Upper lobe of right lung (tissue), 1 donor: ENCODE data around the gene PRKAG3. TPM values are rescaled to one million over a fixed set of nuclear protein-coding genes. Genes with fewer than 3 reads are reported as not detected.

Experiments
- ATAC-seq: fragments of 200-7000 bp; cut with Tn5 transposase; one replicate; pipeline ENCODE4 v1.9.1; 2020; ENCODE audit warnings: mild to moderate bottlenecking, moderate library complexity
- DNase-seq: peaks from one replicate; pipeline ENCODE4 v3.0.0-alpha.2; 2020
- H3K27ac ChIP-seq: fragments of 200-600 bp; one replicate; pipeline ENCODE4 v1.8.0; 2022
- H3K27me3 ChIP-seq: fragments of 200-600 bp; one replicate; pipeline ENCODE4 v1.8.0; 2022; ENCODE audit warnings: mild to moderate bottlenecking
- H3K36me3 ChIP-seq: fragments of 200-600 bp; one replicate; pipeline ENCODE4 v1.8.0; 2022
- H3K4me1 ChIP-seq: fragments of 200-600 bp; one replicate; pipeline ENCODE4 v1.8.0; 2022
- H3K4me3 ChIP-seq: fragments of 200-600 bp; one replicate; pipeline ENCODE4 v1.8.0; 2022; ENCODE audit warnings: mild to moderate bottlenecking
- H3K9me3 ChIP-seq: fragments of 200-600 bp; one replicate; pipeline ENCODE4 v1.8.0; 2022
- intact Hi-C: fragments of 100-400 bp; cut with DNase I; formaldehyde crosslinking; loops from one replicate; pipeline ENCODE4 v1.11.0; 2022
- long read RNA-seq: library from polyadenylated mRNA; unstranded; transcript quantifications from one replicate; pipeline ENCODE4 v2.0.0, GENCODE V29; 2021
- total RNA-seq: library from RNA; stranded (reverse); fragmentation: NEBNext Ultra II Directional; extraction: Animal tissue kit (Norgen Biotek cat#: 25700); gene quantifications from one replicate; pipeline ENCODE4 v1.2.1, GENCODE V29; 2021
- TF ChIP-seq, protein P1 (sequence below): fragments of 200-600 bp; IDR thresholded peaks from one replicate; pipeline ENCODE4 v1.8.0; 2022; ENCODE audit warnings: antibody characterized with exemption
- donor health status: DM: no; HTN: yes; CAD: no; lungs with severe emphysema.

Gene PRKAG3
- total RNA-seq, result not detected
- long read RNA-seq, result 0 reads

DNA sequence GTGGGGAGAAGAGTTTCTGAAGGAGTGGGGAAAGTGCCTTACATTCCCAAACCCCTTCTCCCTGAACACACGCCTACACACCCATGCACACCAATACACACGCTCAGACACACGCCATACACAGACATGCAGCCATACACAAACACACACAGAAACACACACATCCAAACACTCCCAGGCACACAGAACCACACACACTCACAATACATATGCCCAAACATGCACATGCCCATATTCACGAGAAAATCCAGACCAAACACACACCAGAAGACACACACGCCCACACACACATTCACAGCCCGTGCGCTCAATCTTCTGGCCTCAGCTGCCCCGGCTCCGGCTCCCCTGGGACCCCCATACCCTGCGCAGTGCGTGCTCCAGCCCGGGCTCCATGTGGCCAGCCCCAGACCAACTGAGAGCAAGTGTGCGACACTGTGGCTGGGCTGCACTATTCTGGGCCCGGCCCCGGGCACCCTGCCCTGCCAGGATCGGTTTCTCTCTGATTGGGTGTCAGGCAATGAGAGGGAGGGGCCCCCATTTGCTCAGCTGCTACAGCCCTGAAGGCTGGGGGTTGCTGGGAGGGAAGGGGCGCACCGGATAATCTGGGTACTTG lies at the start of gene PRKAG3:
PRKAG3 (minus strand) TSS at position 426 of the 613 bp plus-strand sequence.
- ATAC-seq (no peak), DNase-seq (no peak)
- no peak within 1 kb of the TSS for H3K27ac ChIP-seq
- no peaks in the 10 kb centered on the region for H3K9me3 ChIP-seq
- H3K36me3 ChIP-seq, result no peaks in the 10 kb centered on the region
- H3K4me1 ChIP-seq, result no peaks in the 10 kb centered on the region
- no peak within 1 kb of the TSS for H3K4me3 ChIP-seq
- no peaks in the 10 kb centered on the region for H3K27me3 ChIP-seq
- TF ChIP-seq, protein P1, sequence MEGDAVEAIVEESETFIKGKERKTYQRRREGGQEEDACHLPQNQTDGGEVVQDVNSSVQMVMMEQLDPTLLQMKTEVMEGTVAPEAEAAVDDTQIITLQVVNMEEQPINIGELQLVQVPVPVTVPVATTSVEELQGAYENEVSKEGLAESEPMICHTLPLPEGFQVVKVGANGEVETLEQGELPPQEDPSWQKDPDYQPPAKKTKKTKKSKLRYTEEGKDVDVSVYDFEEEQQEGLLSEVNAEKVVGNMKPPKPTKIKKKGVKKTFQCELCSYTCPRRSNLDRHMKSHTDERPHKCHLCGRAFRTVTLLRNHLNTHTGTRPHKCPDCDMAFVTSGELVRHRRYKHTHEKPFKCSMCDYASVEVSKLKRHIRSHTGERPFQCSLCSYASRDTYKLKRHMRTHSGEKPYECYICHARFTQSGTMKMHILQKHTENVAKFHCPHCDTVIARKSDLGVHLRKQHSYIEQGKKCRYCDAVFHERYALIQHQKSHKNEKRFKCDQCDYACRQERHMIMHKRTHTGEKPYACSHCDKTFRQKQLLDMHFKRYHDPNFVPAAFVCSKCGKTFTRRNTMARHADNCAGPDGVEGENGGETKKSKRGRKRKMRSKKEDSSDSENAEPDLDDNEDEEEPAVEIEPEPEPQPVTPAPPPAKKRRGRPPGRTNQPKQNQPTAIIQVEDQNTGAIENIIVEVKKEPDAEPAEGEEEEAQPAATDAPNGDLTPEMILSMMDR, result no peak
- intact Hi-C loops, result no loop called here

DNA sequence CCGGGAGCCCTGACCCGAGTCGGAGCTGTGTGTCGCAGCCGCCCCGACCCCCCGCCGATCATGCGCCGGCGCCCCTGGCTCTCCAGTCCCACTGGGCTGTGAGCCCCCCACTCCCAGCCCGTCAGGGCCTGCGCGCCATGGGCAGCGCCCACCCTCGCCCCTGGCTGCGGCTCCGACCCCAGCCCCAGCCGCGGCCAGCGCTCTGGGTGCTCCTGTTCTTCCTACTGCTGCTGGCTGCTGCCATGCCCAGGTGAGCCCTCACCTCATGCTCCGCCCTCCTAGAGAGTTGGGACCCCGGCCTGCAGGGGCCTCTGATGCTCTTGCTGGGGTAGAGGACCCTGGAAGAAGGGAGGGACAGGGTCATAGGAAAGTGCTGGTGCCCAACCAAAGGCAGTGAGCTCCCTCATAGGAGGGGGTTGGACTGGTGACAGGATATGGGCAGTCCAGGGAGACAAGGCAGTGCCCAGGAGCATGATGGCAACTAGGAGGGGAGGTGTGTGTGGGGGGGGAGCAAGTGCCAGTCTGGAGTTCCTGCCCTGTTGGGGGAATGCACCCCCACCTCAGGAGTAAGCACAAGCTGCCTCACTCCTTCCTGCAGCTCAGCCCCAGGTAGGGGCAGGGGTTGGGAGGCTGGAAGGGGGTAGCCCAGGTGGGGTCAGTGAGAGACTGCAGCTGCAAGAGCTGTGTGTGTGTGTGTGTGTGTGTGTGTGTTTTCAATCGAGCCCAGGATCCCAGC lies 49.4 kb upstream of the PRKAG3 start:
- Histone ChIP-seq H3K27me3 (peaks cover 66% of the 10 kb centered on the region), H3K27ac (no peak overlapping the region), H3K4me3 (peak overlapping the region; percentile 30), H3K36me3 (no peaks in the 10 kb centered on the region), H3K9me3 (no peaks in the 10 kb centered on the region), H3K4me1 (peaks cover 12% of the 10 kb centered on the region)
- TF ChIP-seq, protein P1, result no peak
- ATAC-seq (no peak), DNase-seq (no peak)
- intact Hi-C loops, result no loop called here

DNA sequence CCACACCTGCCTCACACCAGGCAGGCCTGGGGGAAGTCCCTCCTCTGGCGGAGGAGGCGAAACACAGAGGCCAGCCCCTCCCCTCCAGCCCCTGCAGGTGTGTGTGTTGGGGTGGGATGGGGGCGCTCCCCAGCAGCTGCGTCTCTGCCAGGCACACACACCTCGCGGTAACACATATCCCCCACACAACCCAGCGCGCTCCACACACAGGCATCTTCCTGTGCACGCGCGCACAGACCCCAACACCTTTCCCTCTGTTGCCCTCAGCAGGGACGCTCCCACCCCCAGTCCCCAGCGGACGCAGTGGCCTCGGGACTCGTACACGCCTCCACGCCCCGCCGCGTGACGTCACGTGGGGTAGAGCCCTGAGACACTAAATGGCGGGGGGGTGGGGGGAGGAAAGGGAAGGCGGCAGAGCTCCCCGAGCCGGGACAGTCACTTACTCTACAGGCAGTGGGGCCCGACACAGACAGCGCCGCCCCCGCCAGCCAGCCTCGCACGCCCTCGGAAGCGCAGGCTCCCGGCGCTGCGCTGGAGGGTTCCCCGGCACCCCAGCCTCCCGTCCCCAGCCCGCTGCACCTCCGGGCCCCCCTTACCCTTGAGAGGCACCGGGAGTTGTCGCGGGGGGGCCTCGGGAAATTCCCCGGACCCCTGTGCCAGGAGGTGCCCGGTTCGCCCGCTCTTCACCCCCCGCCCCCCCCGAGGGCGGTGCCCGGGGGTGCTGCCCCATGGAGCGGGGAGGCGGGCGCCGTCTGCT lies 48.7 kb upstream of the PRKAG3 start, which contains the start of gene WNT10A:
WNT10A (plus strand) TSS at position 751 of the 757 bp plus-strand sequence. CDS start 144 bp downstream, outside the sequence.
- Histone ChIP-seq H3K27ac (no peak within 1 kb of the TSS), H3K4me1 (peaks cover 12% of the 10 kb centered on the region), H3K36me3 (no peaks in the 10 kb centered on the region), H3K4me3 (peak within 1 kb of the TSS; percentile 30), H3K9me3 (no peaks in the 10 kb centered on the region), H3K27me3 (peaks cover 74% of the 10 kb centered on the region)
- DNase-seq (peak; percentile 73), ATAC-seq (peak; percentile 11)
- TF ChIP-seq, protein P1, result no peak
- intact Hi-C loops, result no loop called here

DNA sequence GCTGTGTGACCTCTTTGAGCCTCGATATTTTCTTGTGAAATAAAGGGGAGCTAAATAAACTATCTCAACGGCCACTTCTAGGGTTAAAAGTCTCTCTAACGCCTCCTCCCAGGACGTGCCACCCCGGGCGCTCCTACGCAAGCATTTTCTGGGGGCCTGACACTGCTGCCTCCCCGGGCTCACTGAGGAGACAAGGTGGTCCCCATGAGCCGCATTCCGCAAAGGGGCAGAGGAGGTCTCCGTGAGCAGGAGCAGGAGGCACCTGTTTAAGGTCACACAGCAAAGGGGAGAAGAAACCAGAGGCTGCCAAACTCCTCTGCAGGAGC lies 48.1 kb upstream of the PRKAG3 start:
- intact Hi-C loops, result no loop called here
- TF ChIP-seq, protein P1, result no peak
- no peak overlapping the region for H3K27ac ChIP-seq
- DNase-seq, result no peak
- H3K27me3 ChIP-seq, result peaks cover 78% of the 10 kb centered on the region
- H3K36me3 ChIP-seq, result no peaks in the 10 kb centered on the region
- peaks cover 12% of the 10 kb centered on the region for H3K4me1 ChIP-seq
- no peaks in the 10 kb centered on the region for H3K9me3 ChIP-seq
- H3K4me3 ChIP-seq, result peak overlapping the region; percentile 30
- no peak for ATAC-seq

DNA sequence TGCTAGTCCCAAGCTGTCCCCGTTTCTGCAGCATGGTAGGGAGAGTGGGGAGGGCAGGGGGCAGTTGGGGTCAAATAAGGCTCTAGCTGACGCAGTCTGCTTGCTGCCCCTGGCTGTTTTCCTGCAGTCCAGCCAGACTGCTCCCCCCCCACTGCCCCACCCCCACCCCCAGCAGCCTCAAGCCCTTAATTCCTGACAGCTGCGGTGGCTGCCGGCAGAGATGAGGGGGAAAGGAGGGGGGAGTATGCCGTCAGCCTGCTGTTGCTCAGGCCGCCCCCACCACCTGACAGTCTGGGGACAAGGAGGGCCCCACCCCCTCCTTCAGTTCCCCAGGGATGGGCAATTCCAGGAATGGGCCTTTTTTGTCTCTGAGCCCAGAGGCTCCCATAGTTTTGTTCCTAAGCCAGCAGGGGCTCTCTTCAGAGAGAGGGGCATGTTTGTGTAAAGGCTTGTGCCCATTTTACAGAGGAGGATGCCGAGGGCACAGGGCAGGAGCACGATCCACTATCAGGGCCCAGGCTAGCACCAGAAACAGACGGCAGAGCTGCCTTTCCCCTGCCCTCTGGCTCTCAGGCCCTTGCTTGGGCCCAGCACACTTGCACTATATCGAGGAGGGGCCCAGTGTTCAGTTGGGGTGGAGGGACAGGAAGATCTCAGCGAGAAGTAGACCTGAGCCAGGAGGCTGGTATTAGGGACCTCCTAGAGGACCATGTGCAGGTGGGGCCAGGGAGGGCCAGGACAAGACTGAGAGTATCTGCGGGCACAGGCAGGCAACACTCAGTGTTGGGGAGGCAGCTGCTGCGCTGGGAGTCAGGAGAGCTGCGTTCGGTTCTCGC lies 47.5 kb upstream of the PRKAG3 start:
- H3K9me3 ChIP-seq, result no peaks in the 10 kb centered on the region
- TF ChIP-seq, protein P1, result no peak
- DNase-seq, result peak; percentile 47
- H3K27ac ChIP-seq, result no peak overlapping the region
- H3K27me3 ChIP-seq, result peaks cover 84% of the 10 kb centered on the region
- ATAC-seq, result no peak
- no peak overlapping the region for H3K4me3 ChIP-seq
- intact Hi-C loops, result no loop called here
- peaks cover 12% of the 10 kb centered on the region for H3K4me1 ChIP-seq
- no peaks in the 10 kb centered on the region for H3K36me3 ChIP-seq
